22Rv1 (cell line): Measurements from ENCODE around the gene USP2.
"Not testable (repeated sequence)": the region's sequence is repeated elsewhere in the genome, so short reads cannot be mapped to it uniquely, and the experiment has no call there.

Experiments used
- ZFX ChIP-seq: fragments of 450-650 bp; IDR thresholded peaks from 2 replicates; pipeline ENCODE4 v1.6.1; 2017; ENCODE audit warnings: antibody characterized with exemption, borderline replicate concordance
- TF ChIP-seq, protein P1 (sequence below): fragments of 450-650 bp; IDR thresholded peaks from 2 replicates; pipeline ENCODE4 v1.5.1; 2017; ENCODE audit warnings: mild to moderate bottlenecking

DNA sequence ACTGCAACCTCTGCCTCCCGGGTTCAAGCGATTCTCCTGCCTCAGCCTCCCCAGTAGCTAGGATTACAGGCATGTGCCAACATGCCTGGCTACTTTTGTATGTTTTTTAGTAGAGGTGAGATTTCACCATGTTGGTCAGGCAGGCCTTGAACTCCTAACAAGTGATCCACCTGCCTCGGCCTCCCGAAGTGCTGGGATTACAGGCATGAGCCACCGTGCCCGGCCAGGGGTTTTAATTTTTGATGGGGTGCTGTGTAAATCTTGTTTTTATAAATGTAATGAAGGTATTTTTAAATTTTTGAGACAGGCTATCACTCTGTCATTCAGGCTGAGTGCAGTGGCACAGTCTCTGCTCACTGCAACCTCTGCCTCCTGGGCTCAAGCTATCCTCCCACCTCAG, 24.0 kb upstream of the USP2 start:
- TF ChIP-seq, protein P1, sequence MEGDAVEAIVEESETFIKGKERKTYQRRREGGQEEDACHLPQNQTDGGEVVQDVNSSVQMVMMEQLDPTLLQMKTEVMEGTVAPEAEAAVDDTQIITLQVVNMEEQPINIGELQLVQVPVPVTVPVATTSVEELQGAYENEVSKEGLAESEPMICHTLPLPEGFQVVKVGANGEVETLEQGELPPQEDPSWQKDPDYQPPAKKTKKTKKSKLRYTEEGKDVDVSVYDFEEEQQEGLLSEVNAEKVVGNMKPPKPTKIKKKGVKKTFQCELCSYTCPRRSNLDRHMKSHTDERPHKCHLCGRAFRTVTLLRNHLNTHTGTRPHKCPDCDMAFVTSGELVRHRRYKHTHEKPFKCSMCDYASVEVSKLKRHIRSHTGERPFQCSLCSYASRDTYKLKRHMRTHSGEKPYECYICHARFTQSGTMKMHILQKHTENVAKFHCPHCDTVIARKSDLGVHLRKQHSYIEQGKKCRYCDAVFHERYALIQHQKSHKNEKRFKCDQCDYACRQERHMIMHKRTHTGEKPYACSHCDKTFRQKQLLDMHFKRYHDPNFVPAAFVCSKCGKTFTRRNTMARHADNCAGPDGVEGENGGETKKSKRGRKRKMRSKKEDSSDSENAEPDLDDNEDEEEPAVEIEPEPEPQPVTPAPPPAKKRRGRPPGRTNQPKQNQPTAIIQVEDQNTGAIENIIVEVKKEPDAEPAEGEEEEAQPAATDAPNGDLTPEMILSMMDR = not testable (repeated sequence)
- not testable (repeated sequence) for TF ChIP-seq ZFX
